GM21526 (cell line): ENCODE results near the gene TRMT44.

Experiments used
- ATAC-seq: cut with Tn5 transposase; IDR thresholded peaks from one replicate; pipeline ENCODE4 v1.9.1; 2021; ENCODE audit warnings: moderate library complexity; ENCODE audit not compliant: unreplicated experiment, low FRiP score

The TRMT44 gene

DNA sequence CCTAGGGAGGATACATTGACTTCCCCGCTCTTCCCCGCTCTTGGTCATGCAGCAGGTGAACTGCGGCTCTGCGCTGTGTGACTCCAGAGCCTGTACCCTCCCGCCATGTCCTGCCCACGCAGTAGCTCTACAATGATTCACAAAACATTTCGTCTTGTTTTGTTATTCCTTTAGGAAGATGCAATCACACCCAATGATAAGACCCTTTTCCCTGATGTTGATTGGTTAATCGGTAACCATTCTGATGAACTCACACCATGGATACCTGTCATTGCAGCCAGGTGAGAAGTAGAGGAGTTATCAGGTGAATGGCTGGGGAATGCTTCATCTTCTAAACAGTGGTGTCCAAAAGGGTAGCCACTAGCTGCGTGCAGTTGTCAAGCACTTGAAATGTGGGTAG, 23.2 kb downstream of the TRMT44 start:
- no peak for ATAC-seq

GRCh38 chr4:8464381-8464780, 23.8 kb downstream of the TRMT44 start:
- ATAC-seq: no peak

DNA sequence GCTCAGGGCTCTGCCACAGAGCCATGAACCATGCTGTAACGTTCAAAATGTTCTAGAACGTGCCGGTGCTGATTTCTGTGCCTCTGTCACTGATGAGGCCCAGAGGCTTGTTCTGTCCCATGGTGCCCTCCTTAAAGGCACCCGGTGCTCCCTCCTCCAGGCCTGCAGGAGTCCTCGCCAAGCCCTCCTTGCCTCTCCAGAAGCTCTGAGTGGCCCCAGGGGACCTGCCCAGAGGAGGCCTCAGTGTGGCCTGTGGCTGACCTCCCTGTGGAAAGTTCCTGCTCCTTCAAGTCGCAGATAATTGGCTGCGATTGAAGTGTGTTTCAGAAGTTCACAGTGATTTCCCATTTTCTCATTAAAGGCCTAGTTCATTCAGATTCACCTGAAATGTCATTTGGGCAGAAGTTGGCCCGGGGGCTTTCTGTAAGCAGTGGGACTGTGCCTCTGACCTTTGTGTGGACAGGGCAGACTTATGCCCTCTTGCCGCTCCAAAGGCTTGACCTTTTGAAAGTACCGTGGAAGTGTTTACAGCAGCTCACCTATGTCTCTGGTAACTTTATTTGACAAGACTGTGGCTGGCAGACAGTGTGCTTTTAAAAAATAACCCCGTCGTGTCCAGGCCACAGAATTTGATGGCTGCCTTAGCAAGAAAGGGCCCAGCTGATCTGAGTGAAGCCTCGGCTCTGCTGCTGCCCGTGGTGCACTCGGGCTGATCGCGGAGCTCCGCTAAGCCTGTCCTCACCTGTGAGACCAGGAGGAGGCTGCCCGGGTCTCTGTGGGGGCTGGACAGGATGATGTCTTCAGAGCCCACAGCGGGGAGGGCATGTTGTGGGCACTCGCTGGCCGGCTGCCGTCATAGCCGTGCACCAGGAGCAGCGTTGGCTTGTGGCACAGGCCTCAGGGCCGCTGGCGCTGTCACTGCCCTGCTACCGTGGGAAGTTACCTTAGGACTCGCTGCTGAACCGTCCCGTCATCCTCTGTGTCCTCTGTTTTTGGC, 25.3 kb downstream of the TRMT44 start:
- no peak for ATAC-seq

DNA sequence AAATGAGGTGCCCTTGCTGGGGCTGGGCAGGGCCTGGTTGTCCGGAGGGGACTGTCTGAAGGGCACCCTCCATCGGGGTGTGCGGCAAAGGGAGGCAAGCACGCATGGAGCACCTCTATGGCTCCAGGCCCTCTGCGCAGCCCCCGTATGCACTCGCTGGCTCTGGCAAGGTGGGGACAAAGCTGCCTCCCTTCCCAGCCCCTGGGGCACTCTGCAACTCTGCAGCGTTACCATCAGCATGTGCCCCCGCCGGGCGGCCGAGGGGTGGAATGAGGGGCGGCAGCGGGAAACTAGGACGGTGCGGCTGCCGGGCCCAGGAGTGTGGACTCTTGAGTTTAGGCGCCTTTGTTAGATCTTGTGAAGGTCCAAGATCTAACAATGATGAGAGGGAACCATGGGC, 26.4 kb downstream of the TRMT44 start:
- no peak for ATAC-seq

- no peak for ATAC-seq
These were observed 28.4 kb downstream of the TRMT44 start for GRCh38 chr4:8468746-8469535.

- no peak for ATAC-seq
These were observed 29.0 kb downstream of the TRMT44 start for GRCh38 chr4:8469550-8469949.

DNA sequence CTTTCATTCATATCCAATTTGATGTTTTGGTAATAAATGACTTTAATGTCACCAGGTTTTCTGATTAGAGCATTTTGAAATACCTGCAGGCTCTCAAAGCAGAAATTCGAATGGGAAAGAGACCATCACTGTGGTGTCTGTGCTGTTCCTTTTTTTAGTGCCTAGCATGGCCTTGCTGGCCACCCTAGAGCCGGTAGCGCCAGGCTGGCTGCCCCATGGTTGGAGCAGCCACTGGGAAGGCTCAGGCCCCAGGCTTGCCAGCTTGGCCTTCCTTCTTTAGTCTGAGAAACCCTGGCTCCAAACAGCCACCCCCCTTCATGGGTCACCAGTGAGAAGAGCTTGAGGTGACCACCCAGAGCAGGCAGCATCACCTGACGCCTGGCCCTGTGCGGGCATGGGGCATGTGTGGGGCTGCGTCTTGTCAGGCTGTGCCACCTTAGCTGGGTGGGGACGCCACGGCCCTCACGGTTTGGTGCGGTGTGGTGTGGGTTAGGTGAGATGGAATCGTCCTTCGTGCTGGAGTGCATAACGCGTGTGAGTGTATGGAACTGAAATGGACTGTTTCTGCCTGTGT, 30.0 kb downstream of the TRMT44 start:
- ATAC-seq: no peak

GRCh38 chr4:8471211-8471875, 30.8 kb downstream of the TRMT44 start:
- ATAC-seq: no peak

- no peak for ATAC-seq
These were observed 31.6 kb downstream of the TRMT44 start for GRCh38 chr4:8472158-8472688.

DNA sequence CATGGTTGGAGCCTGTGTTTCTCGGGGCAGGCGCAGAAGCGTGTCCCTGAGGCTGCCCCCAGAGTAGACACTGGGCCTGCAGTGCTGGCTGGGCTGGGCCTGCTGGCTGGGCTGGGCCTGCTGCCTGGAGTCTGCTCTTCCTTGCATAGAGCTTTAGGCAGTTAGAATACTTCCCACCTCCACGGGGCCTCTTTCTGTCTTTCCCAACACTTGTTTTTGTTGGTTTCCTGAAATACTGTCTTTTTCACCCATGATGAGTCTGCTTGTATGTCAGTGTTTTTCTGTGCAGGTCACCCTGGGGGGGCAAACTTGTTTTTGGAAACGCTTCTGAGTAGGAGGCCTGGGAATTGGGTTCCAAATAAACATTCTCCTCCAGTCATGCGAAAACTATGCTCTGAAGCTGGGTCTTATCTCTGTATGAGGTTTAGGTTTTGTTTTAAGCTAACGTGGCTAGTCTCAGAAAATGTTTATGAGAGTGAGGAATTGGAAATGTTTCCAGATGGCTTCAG, 32.2 kb downstream of the TRMT44 start:
- no peak for ATAC-seq

- ATAC-seq: no peak
These were observed 32.8 kb downstream of the TRMT44 start for GRCh38 chr4:8473198-8473919.

DNA sequence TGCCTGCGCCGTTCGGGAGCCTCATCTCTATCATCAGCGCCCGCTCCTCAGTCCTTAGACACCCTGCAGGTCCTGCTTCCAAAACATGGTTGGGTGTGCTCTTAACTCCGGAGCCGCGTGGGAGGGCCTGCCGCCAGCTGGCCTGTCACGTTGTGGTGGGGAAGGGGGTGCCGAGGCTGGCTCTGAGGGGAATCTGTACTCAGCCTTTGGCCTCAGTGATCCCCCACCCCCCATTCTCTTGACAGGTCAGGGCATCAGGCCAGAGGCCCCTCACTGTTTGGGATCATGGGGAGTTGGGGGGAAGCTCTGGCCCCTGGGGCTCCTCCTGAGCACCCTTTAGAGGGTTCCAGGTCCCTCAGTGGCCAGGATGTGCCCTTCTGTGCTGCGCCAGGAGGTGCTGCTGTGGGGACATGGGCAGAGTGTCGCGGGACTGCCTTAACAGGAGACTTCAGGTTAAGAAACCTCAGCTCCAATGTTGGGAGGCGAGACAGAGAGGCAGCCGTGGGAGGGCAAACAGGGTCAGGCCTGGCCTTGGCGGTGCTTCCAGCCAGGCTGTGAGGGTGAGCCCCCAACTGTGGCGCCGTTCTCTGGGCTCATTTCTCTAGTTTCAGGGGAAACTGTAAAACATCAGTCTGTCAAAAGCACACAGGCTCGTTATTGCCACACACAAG, 33.5 kb downstream of the TRMT44 start:
- ATAC-seq: no peak

GRCh38 chr4:8474856-8475255, 34.3 kb downstream of the TRMT44 start:
- ATAC-seq: no peak

- no peak for ATAC-seq
These were observed 35.4 kb downstream of the TRMT44 start for GRCh38 chr4:8475751-8476575.

DNA sequence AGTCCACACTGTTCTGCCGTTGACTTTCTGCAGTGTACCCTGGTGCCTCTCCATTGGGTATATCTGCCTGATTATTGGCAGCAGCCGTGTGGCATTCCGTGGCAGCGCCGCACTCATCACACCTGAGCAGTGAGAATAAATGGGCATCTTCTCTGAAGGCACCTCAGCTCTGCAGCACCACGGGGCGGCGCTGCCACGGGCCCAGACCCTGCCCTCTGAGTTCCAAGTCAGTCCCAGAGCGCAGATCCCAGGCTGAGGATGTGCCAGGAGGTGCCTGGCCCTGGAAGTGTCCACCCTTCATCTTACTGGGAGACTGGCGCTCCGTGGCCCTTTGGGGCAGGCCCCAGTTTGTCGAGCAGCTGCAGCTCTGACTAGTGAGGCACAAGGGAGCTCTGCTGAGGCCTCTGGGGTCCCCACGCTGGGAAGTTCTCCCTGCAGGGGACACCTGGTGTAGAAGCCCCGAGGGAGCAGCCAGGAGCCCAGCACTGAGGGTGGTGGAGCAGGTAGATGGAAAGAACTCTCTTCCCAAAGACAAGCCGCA, 36.6 kb downstream of the TRMT44 start:
- no peak for ATAC-seq

- no peak for ATAC-seq
These were observed 37.1 kb downstream of the TRMT44 start for GRCh38 chr4:8477676-8478075.

DNA sequence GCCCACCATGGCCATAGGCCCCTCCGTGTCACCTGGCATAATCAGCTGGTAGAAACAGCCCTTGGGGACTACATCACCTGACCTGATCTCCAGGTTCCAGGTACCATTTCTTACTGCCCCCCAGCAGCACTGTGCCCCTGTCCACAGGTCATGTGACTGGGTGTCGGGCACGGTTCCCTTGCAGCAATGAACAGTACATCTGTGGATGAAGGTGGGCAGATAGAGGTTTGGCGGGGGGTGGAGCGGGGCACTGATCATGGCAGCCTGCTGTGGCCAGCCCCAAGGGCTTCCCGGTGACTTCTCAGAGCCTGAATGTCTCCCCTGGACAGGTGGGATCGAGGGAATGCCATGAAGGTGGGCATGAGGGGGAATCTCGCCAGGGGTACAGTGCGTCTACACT, 37.8 kb downstream of the TRMT44 start:
- no peak for ATAC-seq
